ENCODE results near the gene GAST.
A peak's percentile ranks its signal among the peaks of the same experiment; 100 is the strongest.

The GAST gene

DNA sequence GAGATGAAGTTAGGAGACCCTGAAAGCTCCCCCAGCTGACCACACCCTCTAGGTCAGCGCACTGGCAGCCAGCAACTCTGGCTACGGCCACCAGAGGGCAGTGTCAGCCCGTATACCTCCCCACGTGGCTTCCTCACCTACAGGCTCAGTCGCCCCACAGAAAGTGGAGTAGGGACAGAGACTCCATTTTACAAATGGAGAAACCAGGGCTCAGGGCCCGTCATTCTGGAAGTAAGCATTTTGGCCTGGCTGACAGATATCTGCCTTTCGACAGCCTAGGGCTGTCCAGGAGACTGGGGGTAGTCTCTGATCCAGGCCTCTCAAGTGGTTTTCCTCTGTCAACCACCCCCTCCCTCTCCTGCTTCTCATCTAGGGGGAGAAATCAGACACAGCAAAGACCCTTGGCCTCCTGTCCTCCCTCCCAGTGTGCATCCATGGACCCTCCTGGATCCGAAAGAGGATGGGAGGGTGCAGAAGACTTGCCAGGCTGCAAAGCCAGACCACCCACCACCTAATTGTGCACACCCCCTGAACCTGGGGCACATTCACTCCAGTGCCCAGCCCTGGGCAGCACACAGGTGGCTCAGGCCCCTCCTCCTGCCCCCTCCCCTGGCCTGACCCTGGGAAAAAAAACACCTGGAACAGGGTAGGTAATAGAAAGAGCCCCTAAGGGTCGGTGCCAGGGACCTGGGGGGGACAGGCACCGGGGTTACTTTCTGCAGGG is 26.1 kb downstream of the GAST start:
- TF ChIP-seq, protein P1, sequence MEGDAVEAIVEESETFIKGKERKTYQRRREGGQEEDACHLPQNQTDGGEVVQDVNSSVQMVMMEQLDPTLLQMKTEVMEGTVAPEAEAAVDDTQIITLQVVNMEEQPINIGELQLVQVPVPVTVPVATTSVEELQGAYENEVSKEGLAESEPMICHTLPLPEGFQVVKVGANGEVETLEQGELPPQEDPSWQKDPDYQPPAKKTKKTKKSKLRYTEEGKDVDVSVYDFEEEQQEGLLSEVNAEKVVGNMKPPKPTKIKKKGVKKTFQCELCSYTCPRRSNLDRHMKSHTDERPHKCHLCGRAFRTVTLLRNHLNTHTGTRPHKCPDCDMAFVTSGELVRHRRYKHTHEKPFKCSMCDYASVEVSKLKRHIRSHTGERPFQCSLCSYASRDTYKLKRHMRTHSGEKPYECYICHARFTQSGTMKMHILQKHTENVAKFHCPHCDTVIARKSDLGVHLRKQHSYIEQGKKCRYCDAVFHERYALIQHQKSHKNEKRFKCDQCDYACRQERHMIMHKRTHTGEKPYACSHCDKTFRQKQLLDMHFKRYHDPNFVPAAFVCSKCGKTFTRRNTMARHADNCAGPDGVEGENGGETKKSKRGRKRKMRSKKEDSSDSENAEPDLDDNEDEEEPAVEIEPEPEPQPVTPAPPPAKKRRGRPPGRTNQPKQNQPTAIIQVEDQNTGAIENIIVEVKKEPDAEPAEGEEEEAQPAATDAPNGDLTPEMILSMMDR (conservative IDR thresholded peaks at IDR 0.05; ENCODE audit: low read depth, low read length), result peak; percentile 96
- H3K4me3 ChIP-seq (ENCODE audit: low read depth, low read length), result no peak overlapping the region
- peak; percentile 79 for DNase-seq (ENCODE audit: low read depth)

DNA sequence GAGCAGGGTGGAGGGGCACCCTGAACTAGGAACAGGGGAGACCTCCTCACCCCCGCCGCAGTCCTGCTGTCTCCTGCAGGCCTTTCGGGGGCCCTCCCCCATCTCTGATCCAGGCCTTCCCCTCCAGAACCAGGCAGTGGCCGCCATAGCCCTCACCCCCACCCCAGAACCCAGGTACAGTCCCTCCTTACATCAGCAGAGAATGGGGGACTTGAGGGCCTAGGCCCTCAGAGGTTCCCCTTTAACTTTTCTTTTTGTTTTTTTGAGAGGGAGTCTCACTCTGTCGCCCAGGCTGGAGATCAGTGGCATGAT is 26.6 kb downstream of the GAST start:
- DNase-seq (ENCODE audit: low read depth), result no peak
- no peak overlapping the region for H3K4me3 ChIP-seq (ENCODE audit: low read depth, low read length)
- TF ChIP-seq, protein P1 (conservative IDR thresholded peaks at IDR 0.05; ENCODE audit: low read depth, low read length), result no peak

DNA sequence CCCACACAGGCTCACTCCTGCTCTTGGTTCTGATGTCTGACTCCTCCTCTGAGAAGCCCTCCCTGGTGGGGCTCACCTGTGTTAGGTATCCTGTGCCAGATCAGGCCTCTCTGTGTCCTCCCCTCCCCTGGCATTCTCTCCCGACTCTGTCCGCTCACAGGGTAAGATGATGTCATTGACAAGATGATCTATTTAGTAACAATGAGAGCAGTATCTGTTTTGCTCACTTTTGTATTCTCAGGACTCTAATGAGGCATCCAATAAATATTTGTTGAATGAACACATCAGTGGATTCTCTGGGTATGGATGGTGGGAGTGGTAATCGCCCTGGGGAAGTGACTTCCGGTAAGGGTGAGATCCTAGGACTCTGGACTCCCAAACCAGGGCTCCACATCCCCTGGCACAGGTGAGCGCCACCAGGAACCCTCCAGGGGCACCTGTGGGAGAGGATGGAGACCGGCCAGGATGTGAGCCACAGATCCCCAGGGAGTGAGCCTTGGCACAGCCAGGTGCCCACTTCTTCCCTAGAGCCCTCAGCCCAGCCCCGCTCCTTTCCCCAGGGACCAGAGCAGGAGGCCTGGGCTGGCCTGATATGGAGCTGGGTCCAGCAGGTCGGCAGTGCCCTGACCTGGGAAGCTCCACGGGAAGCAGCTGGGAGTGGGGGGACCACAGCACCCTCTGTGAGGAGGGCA is 27.7 kb downstream of the GAST start:
- no peak overlapping the region for H3K4me3 ChIP-seq (ENCODE audit: low read depth, low read length)
- DNase-seq (ENCODE audit: low read depth), result no peak
- TF ChIP-seq, protein P1 (conservative IDR thresholded peaks at IDR 0.05; ENCODE audit: low read depth, low read length), result no peak

DNA sequence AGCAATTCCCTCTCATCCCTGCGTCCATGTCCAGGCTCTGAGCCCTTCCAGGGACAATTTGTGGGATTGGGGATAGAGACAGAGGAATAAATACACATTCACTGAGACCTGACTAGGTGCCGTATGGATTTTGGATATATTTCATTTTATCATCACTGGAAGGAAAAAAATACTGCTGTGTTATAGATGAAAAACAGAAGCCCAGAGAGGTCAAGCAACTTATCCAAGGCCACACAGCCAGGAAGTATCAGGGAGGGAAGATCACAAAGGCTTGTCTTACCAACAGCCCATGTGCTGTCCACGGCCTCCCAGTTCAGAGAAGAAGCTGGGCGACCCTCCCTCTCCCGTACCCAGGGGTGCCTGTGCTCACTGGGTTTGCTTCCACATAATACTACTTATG is 28.4 kb downstream of the GAST start:
- TF ChIP-seq, protein P1 (conservative IDR thresholded peaks at IDR 0.05; ENCODE audit: low read depth, low read length), result no peak
- H3K4me3 ChIP-seq (ENCODE audit: low read depth, low read length), result no peak overlapping the region
- no peak for DNase-seq (ENCODE audit: low read depth)

DNA sequence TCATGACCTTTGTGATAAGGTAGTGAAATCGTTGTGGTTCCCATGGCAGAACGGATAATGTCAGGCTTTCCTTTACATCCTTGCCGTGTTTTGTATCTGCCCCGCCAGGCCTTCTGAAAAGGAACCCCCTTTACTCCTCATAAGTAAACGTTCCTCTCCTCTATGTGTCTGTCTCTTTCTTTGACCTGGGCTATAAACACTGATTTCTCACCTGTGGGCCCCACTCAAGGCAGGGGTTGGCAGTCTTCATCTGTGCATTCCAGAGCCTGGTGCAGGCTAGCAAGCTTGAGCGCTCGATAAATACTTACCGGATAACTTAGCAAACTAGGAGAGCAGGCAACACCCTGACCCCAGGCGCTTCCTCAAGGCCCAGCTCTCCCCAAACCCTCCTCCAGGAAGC is 29.6 kb downstream of the GAST start:
- TF ChIP-seq, protein P1 (conservative IDR thresholded peaks at IDR 0.05; ENCODE audit: low read depth, low read length), result no peak
- DNase-seq (ENCODE audit: low read depth), result no peak
- no peak overlapping the region for H3K4me3 ChIP-seq (ENCODE audit: low read depth, low read length)

DNA sequence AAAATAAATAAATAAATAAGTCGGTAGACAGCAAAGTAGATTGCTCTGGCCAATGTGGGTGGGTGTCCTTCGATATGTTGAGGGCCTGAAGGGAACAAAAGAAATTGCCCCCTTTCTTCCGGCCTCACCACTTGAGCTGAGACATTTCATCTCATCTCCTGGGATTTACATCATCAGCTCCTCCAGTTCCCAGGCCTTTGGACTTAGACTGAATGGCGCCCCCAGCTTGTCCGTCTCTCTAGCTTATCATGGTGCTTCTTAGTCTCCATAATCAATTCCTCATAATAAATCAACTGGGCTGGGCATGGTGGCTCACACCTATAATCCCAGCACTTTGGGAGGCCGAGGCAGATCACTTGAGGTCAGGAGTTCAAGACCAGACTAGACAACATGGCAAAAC is 36.1 kb downstream of the GAST start:
- H3K4me3 ChIP-seq (ENCODE audit: low read depth, low read length), result no peak overlapping the region
- TF ChIP-seq, protein P1 (conservative IDR thresholded peaks at IDR 0.05; ENCODE audit: low read depth, low read length), result no peak
- DNase-seq (ENCODE audit: low read depth), result no peak

DNA sequence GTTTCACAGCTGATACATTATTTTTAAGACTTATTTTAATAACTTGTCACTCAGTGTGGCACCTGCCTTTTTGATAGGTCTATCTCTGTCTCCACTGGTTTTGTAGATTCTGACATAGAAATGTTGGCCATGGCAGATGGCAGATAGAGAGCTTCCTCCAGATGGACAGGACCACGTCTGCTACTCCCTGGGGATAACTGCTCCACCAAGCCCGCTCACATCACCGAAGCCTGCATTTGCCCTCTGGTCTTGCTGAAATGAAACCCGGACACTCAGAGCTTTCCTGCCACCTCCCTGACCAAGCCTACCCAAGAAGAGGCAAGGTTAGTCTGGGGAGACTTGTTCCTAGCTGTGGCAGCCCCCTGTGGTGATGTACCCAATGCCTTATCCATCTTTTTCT is 38.7 kb downstream of the GAST start:
- TF ChIP-seq, protein P1 (conservative IDR thresholded peaks at IDR 0.05; ENCODE audit: low read depth, low read length), result no peak
- DNase-seq (ENCODE audit: low read depth), result no peak
- no peak overlapping the region for H3K4me3 ChIP-seq (ENCODE audit: low read depth, low read length)
